RKO (cell line): ENCODE measurements around the gene ULK4.
A peak's percentile ranks its signal among the peaks of the same experiment; 100 is the strongest.
"Not testable (repeated sequence)": the region's sequence is repeated elsewhere in the genome, so short reads cannot be mapped to it uniquely, and the experiment has no call there.

Experiments used
- DNase-seq: peaks from one replicate; pipeline ENCODE4 v3.0.0-alpha.2; 2016; ENCODE audit warnings: low spot score

The ULK4 gene

GRCh38 chr3:41961751-41962679, at the start of gene ULK4:
TSS of gene ULK4 (minus strand) at chr3:41962103. CDS start at chr3:41954759, 7,344 bp downstream.
- DNase-seq = peak; percentile 99

GRCh38 chr3:42010530-42010929, 48.6 kb upstream of the ULK4 start:
- DNase-seq = no peak

- DNase-seq = peak; percentile 29
Observed at GRCh38 chr3:42009456-42009855, 47.6 kb upstream of the ULK4 start.

- no peak for DNase-seq
Observed at GRCh38 chr3:42007785-42008184, 45.9 kb upstream of the ULK4 start.

- no peak for DNase-seq
Observed at GRCh38 chr3:42005401-42005800, 43.5 kb upstream of the ULK4 start.

- no peak for DNase-seq
Observed at GRCh38 chr3:42002790-42003189, 40.9 kb upstream of the ULK4 start.

- DNase-seq = no peak
Observed at GRCh38 chr3:42001777-42002176, 39.9 kb upstream of the ULK4 start.

- DNase-seq = no peak
Observed at GRCh38 chr3:41999909-42000308, 38.0 kb upstream of the ULK4 start.

- no peak for DNase-seq
Observed at GRCh38 chr3:41997702-41998550, 36.0 kb upstream of the ULK4 start.

GRCh38 chr3:41991437-41991836, 29.5 kb upstream of the ULK4 start:
- no peak for DNase-seq

- DNase-seq = no peak
Observed at GRCh38 chr3:41989518-41989917, 27.6 kb upstream of the ULK4 start.

GRCh38 chr3:41987627-41988026, 25.7 kb upstream of the ULK4 start:
- no peak for DNase-seq

- DNase-seq = no peak
Observed at GRCh38 chr3:41986561-41986960, 24.7 kb upstream of the ULK4 start.

GRCh38 chr3:41985018-41985417, 23.1 kb upstream of the ULK4 start:
- no peak for DNase-seq

GRCh38 chr3:41983091-41983490, 21.2 kb upstream of the ULK4 start:
- DNase-seq = not testable (repeated sequence)

GRCh38 chr3:41977401-41977800, 15.5 kb upstream of the ULK4 start:
- DNase-seq = not testable (repeated sequence)

GRCh38 chr3:41975416-41976103, 13.7 kb upstream of the ULK4 start:
- no peak for DNase-seq

- no peak for DNase-seq
Observed at GRCh38 chr3:41974223-41974622, 12.3 kb upstream of the ULK4 start.

- DNase-seq = no peak
Observed at GRCh38 chr3:41972802-41973201, 10.9 kb upstream of the ULK4 start.

GRCh38 chr3:41966206-41966605, 4.3 kb upstream of the ULK4 start:
- DNase-seq = no peak

GRCh38 chr3:41963823-41964222, 1.9 kb upstream of the ULK4 start:
- DNase-seq = no peak
